Memory B cell (primary cell): ENCODE data around the gene ASB2.
A peak's percentile ranks its signal among the peaks of the same experiment; 100 is the strongest.

ENCODE experiments used
- ATAC-seq: fragments of 150-1000 bp; cut with Tn5 transposase; 2 replicates; pipeline ENCODE4 v1.10.0; 2021; ENCODE audit warnings: low read depth, mild to moderate bottlenecking, moderate library complexity
- DNase-seq, 2 donors: peaks; one replicate each; pipeline ENCODE4 v3.0.0; 2022; ENCODE audit warnings: low spot score in 2 of 2
- H3K27ac Mint-ChIP-seq: one replicate; pipeline ENCODE4 v1.8.0; 2022; ENCODE audit warnings: mild to moderate bottlenecking, moderate library complexity, mixed read lengths
- H3K27me3 Mint-ChIP-seq: one replicate; pipeline ENCODE4 v1.8.0; 2022; ENCODE audit warnings: mixed read lengths
- H3K36me3 Mint-ChIP-seq: one replicate; pipeline ENCODE4 v1.8.0; 2022; ENCODE audit warnings: mild to moderate bottlenecking, mixed read lengths
- H3K4me1 Mint-ChIP-seq: one replicate; pipeline ENCODE4 v1.8.0; 2022; ENCODE audit warnings: mixed read lengths
- H3K4me3 Mint-ChIP-seq: one replicate; pipeline ENCODE4 v1.8.0; 2022; ENCODE audit warnings: mild to moderate bottlenecking, moderate library complexity, mixed read lengths
- H3K9me3 Mint-ChIP-seq: one replicate; pipeline ENCODE4 v1.8.0; 2022; ENCODE audit warnings: mixed read lengths

Gene ASB2

GRCh38 chr14:93923626-93924025, 52.7 kb downstream of the ASB2 start:
- Mint-ChIP-seq H3K27me3 (peaks cover 2% of the 10 kb centered on the region), H3K9me3 (peaks cover 2% of the 10 kb centered on the region), H3K4me1 (no peaks in the 10 kb centered on the region), H3K27ac (no peak overlapping the region), H3K4me3 (no peak overlapping the region), H3K36me3 (no peaks in the 10 kb centered on the region)
- no peak for DNase-seq
- no peak for ATAC-seq

- Mint-ChIP-seq H3K27me3 (peaks cover 10% of the 10 kb centered on the region), H3K4me3 (no peak overlapping the region), H3K27ac (no peak overlapping the region), H3K9me3 (peaks cover 2% of the 10 kb centered on the region), H3K36me3 (no peaks in the 10 kb centered on the region), H3K4me1 (no peaks in the 10 kb centered on the region)
- no peak for DNase-seq
- no peak for ATAC-seq
Observed at GRCh38 chr14:93921001-93921806, 55.2 kb downstream of the ASB2 start.

- H3K9me3 Mint-ChIP-seq: peaks cover 4% of the 10 kb centered on the region
Observed at GRCh38 chr14:93917141-93917540, 59.2 kb downstream of the ASB2 start.

GRCh38 chr14:93916498-93916897, 59.9 kb downstream of the ASB2 start:
- peaks cover 19% of the 10 kb centered on the region for H3K27me3 Mint-ChIP-seq

More at GRCh38 chr14:93917141-93917540, 59.2 kb downstream of the ASB2 start:
- no peaks in the 10 kb centered on the region for H3K4me1 Mint-ChIP-seq
- ATAC-seq (no peak), DNase-seq (no peak)
- peaks cover 19% of the 10 kb centered on the region for H3K27me3 Mint-ChIP-seq
- peaks cover 2% of the 10 kb centered on the region for H3K36me3 Mint-ChIP-seq
- no peak overlapping the region for H3K4me3 Mint-ChIP-seq
- H3K27ac Mint-ChIP-seq: no peak overlapping the region

GRCh38 chr14:93915800-93916199, 60.6 kb downstream of the ASB2 start:
- Mint-ChIP-seq H3K36me3 (peaks cover 2% of the 10 kb centered on the region), H3K4me3 (no peak overlapping the region), H3K4me1 (no peaks in the 10 kb centered on the region), H3K9me3 (peaks cover 4% of the 10 kb centered on the region), H3K27ac (no peak overlapping the region), H3K27me3 (peaks cover 19% of the 10 kb centered on the region)
- DNase-seq (no peak), ATAC-seq (no peak)

More at GRCh38 chr14:93916498-93916897, 59.9 kb downstream of the ASB2 start:
- Mint-ChIP-seq H3K9me3 (peaks cover 4% of the 10 kb centered on the region), H3K36me3 (peaks cover 2% of the 10 kb centered on the region), H3K4me3 (no peak overlapping the region), H3K4me1 (no peaks in the 10 kb centered on the region), H3K27ac (no peak overlapping the region)
- DNase-seq (no peak), ATAC-seq (no peak)

GRCh38 chr14:93915070-93915705, 61.2 kb downstream of the ASB2 start:
- no peak for DNase-seq
- no peak for ATAC-seq
- H3K4me1 Mint-ChIP-seq: no peaks in the 10 kb centered on the region
- peaks cover 20% of the 10 kb centered on the region for H3K27me3 Mint-ChIP-seq
- no peak overlapping the region for H3K4me3 Mint-ChIP-seq
- H3K9me3 Mint-ChIP-seq: peaks cover 4% of the 10 kb centered on the region
- H3K27ac Mint-ChIP-seq: no peak overlapping the region
- H3K36me3 Mint-ChIP-seq: peaks cover 2% of the 10 kb centered on the region

- Mint-ChIP-seq H3K4me3 (no peak overlapping the region), H3K9me3 (peaks cover 2% of the 10 kb centered on the region), H3K27me3 (peaks cover 22% of the 10 kb centered on the region), H3K36me3 (peaks cover 2% of the 10 kb centered on the region), H3K4me1 (no peaks in the 10 kb centered on the region), H3K27ac (no peak overlapping the region)
- DNase-seq: no peak
- ATAC-seq: no peak
Observed at GRCh38 chr14:93914278-93914677, 62.1 kb downstream of the ASB2 start.

GRCh38 chr14:93912782-93913181, 63.6 kb downstream of the ASB2 start:
- Mint-ChIP-seq H3K27me3 (peaks cover 21% of the 10 kb centered on the region), H3K4me1 (no peaks in the 10 kb centered on the region), H3K4me3 (no peak overlapping the region), H3K27ac (no peak overlapping the region), H3K9me3 (peaks cover 2% of the 10 kb centered on the region), H3K36me3 (peaks cover 2% of the 10 kb centered on the region)
- no peak for ATAC-seq
- no peak for DNase-seq

GRCh38 chr14:93911975-93912615, 64.3 kb downstream of the ASB2 start:
- H3K27me3 Mint-ChIP-seq: peaks cover 20% of the 10 kb centered on the region
- peaks cover 2% of the 10 kb centered on the region for H3K36me3 Mint-ChIP-seq
- DNase-seq: no peak
- no peak overlapping the region for H3K4me3 Mint-ChIP-seq
- ATAC-seq: no peak
- H3K27ac Mint-ChIP-seq: no peak overlapping the region
- H3K9me3 Mint-ChIP-seq: peaks cover 2% of the 10 kb centered on the region
- H3K4me1 Mint-ChIP-seq: no peaks in the 10 kb centered on the region

GRCh38 chr14:93909429-93910128, 66.8 kb downstream of the ASB2 start:
- H3K27ac Mint-ChIP-seq: no peak overlapping the region
- H3K27me3 Mint-ChIP-seq: peaks cover 15% of the 10 kb centered on the region
- H3K4me3 Mint-ChIP-seq: no peak overlapping the region
- H3K4me1 Mint-ChIP-seq: no peaks in the 10 kb centered on the region
- peaks cover 2% of the 10 kb centered on the region for H3K36me3 Mint-ChIP-seq
- DNase-seq (no peak), ATAC-seq (no peak)
- peaks cover 2% of the 10 kb centered on the region for H3K9me3 Mint-ChIP-seq

GRCh38 chr14:93906341-93907329, 69.7 kb downstream of the ASB2 start:
- Mint-ChIP-seq H3K4me3 (no peak overlapping the region), H3K36me3 (peaks cover 1% of the 10 kb centered on the region), H3K27ac (no peak overlapping the region), H3K27me3 (peaks cover 21% of the 10 kb centered on the region), H3K9me3 (no peaks in the 10 kb centered on the region), H3K4me1 (peaks cover 3% of the 10 kb centered on the region)
- ATAC-seq (peak; percentile 41), DNase-seq (peak in 1 of 2 donors; percentile 25)

- Mint-ChIP-seq H3K4me1 (peaks cover 3% of the 10 kb centered on the region), H3K27me3 (peaks cover 21% of the 10 kb centered on the region)
Observed at GRCh38 chr14:93905623-93906022, 70.7 kb downstream of the ASB2 start.

More at GRCh38 chr14:93905623-93906022, 70.7 kb downstream of the ASB2 start:
- Mint-ChIP-seq H3K36me3 (peaks cover 3% of the 10 kb centered on the region), H3K4me3 (no peak overlapping the region), H3K27ac (no peak overlapping the region), H3K9me3 (peaks cover 2% of the 10 kb centered on the region)
- ATAC-seq (no peak), DNase-seq (no peak)
